Stimulated activated CD4-positive, alpha-beta T cell treated with anti-CD3 and anti-CD28 coated beads, TNF-alpha, amount 100 ng/mL, for 1 hour (primary cell): Measurements from ENCODE around the gene CGNL1.

Experiments used
- DNase-seq, 3 donors: peaks; one replicate each; pipeline ENCODE4 v3.0.0-alpha.2; 2020; ENCODE audit warnings: low read depth in 3 of 3, low spot score in 1 of 3

Gene CGNL1

DNA sequence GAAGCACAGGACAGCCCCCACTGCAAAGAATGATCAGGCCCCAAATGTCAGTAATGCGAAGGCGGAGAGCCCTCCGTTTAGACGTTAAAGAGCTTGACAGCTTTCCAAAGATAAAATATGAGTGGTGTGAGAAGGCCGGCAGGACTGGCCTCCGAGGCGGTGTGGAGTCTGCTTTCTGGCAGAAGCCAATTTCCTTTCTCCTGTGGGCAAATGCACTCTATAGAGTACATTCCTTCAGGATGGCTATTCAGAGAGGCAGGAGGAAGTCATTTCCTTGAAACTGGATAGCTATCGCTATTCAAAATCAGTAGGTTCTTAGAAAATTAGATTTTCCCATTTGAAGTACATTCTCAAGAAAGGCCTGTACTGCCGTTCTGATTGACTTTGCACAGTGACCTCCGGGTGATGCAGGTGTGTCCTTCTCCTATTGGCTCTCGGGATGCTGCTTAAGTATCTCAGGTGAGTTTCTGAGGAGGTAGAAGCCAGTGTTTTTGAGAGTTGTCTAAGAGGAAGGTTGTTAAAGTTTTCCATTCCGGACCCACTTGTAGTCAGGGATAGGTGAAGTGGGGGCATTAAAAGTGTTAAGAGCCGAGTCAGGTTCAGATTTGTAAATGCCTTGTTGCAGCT, 142.6 kb downstream of the CGNL1 start:
- DNase-seq: no peak

- DNase-seq: no peak
Observed at GRCh38 chr15:57519806-57520205, 143.5 kb downstream of the CGNL1 start.

DNA sequence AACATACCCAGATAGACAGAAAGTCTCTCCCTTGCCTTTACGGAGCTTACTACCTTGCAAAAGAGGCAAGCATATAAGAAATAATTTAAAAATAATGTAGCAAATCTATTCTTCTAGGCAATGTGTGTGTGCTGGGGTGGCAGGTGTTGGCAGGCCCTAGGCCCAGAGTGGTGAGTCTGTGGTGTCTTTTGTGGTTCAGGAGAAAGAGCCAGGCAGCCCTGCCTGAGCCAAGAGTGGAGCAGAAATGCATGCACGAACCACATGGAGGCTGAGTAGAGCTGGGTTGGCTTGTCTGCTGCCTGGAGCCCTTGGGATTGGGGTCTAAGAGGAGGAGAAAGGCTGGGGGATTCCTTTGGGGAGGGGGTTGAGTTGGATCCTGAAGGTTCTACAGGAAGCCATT, 145.2 kb downstream of the CGNL1 start:
- DNase-seq: no peak

GRCh38 chr15:57522148-57522547, 145.8 kb downstream of the CGNL1 start:
- DNase-seq: no peak

- no peak for DNase-seq
Observed at GRCh38 chr15:57525581-57525980, 149.3 kb downstream of the CGNL1 start.

DNA sequence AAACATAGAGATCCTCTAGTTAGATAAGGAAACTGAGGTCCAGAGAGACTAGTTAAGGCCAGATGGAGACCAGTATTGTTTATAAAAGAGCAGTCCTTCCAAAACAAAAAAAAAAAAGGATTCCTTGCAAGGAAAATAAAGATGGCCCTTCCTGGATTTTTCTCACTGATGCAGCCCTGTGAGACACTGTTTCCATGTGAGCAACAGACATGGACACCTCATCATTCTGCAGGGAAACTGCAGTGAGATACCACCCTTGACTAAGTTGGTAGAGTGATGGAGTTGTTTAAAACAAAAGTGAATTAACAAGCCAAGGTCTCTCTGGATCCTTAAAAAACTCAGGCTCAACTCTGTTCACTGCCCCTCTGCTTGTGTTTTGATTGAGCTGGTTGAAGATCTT, 149.8 kb downstream of the CGNL1 start:
- DNase-seq: no peak

GRCh38 chr15:57526615-57527014, 150.3 kb downstream of the CGNL1 start:
- no peak for DNase-seq

- no peak for DNase-seq
Observed at GRCh38 chr15:57527382-57528091, 151.2 kb downstream of the CGNL1 start.

- DNase-seq: no peak
Observed at GRCh38 chr15:57528940-57529565, 152.7 kb downstream of the CGNL1 start.

GRCh38 chr15:57529748-57530147, 153.4 kb downstream of the CGNL1 start:
- no peak for DNase-seq

DNA sequence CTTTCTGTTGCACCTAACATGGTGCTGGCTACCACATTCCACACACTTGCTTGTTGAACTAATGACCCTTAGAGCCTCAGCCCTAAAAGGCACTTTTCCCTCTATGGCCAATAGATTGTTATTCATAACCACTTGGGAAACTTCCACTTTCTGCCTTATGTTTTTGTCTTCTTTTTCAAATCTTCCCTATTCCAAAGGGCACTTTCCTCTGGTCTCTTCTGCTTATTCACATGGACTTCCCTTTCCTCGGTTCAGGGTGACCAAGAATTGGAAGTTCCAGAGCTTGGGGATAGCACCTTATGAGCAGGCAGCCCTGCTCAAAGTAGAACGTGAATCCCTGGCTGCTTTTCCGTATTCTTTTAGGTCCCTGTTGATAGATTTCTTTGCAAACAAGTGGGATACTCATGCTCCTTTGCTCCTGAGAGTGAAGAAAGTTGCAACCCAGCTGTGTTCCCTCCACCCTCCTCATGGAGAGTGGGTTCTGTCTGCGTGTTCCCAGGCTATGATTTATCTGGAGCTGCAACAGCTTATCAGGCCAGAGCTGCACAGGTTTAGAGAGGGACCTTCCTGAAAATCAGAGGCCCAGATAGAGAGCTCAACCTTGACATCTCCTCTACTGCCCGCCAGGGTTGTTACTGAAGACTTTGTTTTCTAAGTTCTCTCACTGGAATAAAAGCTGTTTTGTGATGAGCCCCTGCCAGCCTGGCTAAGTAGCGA, 156.6 kb downstream of the CGNL1 start:
- no peak for DNase-seq

- no peak for DNase-seq
Observed at GRCh38 chr15:57533448-57533799, 157.1 kb downstream of the CGNL1 start.

- no peak for DNase-seq
Observed at GRCh38 chr15:57534281-57534680, 158.0 kb downstream of the CGNL1 start.

- no peak for DNase-seq
Observed at GRCh38 chr15:57537072-57537471, 160.8 kb downstream of the CGNL1 start.

DNA sequence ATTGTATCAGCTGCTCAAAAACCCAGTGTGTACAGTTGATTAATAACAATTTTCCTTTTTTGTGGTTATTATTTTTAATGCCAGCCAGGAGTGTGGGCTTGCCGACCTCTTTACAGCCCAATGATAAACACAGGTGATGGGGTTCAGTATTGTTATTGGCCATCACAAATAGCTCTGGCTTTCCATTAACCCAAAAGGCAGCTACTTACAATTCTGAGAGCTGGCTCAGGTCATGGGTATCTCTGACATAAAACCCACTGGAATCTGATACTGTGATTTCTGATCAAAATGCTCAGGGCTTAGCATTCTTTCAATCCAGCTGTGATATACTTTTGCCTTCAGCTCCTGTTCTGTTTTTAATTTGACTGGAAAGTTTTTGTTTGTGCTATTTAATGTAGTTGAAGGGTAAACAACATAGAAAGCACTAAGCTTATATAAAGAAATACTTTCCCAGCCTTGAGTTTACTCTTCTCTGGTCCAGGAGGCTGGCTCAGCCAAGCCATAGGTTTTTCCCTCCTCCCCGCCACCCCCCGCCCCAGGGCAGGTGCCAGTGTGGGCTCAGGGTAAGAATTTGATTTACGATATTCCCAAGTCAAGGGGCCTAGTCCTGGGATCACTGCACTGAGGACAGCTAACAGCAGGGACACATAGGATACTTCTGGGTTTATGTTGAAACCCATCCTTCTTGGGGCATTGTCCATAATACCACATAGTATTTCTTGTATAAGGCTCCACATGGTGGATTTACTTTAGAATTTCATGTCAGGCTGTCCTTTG, 161.4 kb downstream of the CGNL1 start:
- DNase-seq: no peak

- DNase-seq: no peak
Observed at GRCh38 chr15:57538265-57538529, 161.9 kb downstream of the CGNL1 start.

DNA sequence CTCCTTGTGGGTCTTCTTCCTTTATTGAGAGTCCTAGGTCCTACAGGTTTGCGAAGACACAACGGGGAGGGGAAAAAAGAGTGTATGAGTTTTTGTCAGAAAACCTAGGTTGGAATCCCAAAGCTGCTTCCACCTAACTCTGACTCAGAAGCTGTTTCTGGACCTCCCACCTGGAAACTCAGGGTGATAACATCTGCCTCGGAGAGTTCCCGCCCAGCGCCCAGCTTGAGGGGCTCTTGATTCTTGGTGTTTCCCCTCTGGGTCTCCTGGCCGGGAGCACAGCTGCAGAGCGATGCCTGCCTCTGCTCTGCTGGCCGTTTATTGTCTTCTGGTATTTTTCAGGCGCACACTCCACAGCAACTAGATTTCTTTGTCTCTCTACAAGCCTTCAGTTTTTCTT, 162.5 kb downstream of the CGNL1 start:
- no peak for DNase-seq

- no peak for DNase-seq
Observed at GRCh38 chr15:57540211-57540610, 163.9 kb downstream of the CGNL1 start.

DNA sequence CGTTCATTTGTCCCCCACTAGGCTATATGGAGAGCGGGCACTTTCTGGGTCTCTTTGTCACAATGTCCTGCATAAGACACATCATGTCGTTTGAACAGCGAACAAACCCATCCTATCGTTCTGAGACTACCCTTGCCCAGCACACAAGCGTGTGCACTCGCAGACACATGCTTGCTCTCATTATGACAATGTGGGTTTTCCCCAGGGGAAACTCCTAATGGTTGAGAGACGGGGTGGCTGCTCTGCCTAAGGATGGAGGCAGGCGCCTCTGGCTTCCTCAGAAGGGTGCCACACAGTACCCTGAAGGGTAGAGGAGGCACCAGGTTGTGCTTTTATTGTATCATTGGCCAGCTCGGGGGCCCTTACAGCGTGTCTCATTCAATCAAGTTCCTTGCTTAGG, 164.4 kb downstream of the CGNL1 start:
- no peak for DNase-seq

DNA sequence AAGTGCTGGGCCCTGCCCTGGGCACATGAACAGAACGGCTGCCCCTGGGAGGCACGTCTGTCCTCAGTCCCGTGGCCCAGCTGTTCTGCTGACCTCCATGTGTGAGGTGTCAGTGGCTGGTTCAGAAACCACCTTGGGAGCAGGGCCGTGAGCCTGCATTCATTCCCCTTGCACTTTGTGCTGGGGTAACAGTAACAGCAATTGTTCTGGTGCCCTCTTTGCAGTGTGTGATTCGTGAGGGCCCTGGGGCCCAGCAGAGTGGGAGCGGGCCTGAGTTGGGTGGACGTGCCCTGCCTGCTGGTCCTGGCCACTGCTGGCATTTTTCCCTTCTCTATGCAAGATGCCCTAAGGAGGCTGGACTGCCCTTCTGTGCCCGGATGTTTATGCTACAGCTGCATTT, 165.0 kb downstream of the CGNL1 start:
- no peak for DNase-seq

- no peak for DNase-seq
Observed at GRCh38 chr15:57541805-57542504, 165.7 kb downstream of the CGNL1 start.
